ENCODE results near the gene RASGRP4. TPM values are rescaled to one million over a fixed set of nuclear protein-coding genes. Genes with fewer than 3 reads are reported as not detected.
A peak's percentile ranks its signal among the peaks of the same experiment; 100 is the strongest.

The RASGRP4 gene
- total RNA-seq, 5 donors from 2014 or later (not counting 1 experiment from before 2014, with no cell fraction given) = 0.09 to 0.70 (median 0.26) TPM

DNA sequence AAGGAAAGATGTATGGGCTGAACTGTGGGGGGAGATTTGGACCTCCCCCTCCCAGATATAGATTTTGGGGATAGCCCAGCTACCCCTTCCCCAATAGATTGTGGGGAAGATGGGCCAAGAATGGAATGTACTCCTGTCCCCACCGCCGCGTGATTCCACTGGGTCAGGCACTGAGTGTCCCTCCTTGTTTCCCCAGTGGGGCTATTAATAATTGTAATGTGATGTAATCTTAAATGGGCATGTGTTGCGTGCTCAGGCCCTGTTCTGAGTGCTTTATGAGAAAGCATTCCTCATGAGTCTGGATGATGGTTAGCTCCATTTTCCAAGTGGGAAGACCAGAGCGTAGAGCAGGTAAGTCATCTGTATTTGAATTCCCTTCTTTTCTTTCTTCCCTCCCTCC, 50.3 kb downstream of the RASGRP4 start:
- DNase-seq (no peak), ATAC-seq (replicated peaks in 1 of 4) (no peak)
- H3K4me3 Mint-ChIP-seq = peak overlapping the region; percentile 98 to 100 (median 99)
- Histone ChIP-seq H3K36me3 (ENCODE audit: control insufficient read depth in 2 of 2, extremely low read depth in 1 of 2, insufficient read depth in 1 of 2, low read length in 1 of 2) (peaks cover 11 to 29% of the 10 kb centered on the region in 2 donors), H3K4me1 (ENCODE audit: control insufficient read depth in 1 of 2, extremely low read depth in 1 of 2, insufficient read depth in 2 of 2, low read length in 2 of 2) (peaks cover 15 to 37% of the 10 kb centered on the region in 2 experiments), H3K27me3 (replicated peaks in 1 of 2; ENCODE audit: control insufficient read depth in 2 of 2, extremely low read depth in 1 of 2, insufficient read depth in 2 of 2, low read length in 1 of 2) (peaks cover 0 to 9% of the 10 kb centered on the region in 2 experiments), H3K9me3 (no peaks in the 10 kb centered on the region), H3K27ac (ENCODE audit: low read length) (no peak overlapping the region), H3K4me3 (ENCODE audit: control insufficient read depth in 1 of 2, extremely low read depth in 1 of 2, low read length in 1 of 2) (peak overlapping the region; percentile 74 to 92)
- WGBS (ENCODE audit: insufficient coverage) = no CpG with 5 or more reads among the region's 5 CpGs
- POLR2A ChIA-PET = interaction anchor here in 1 of 2 donors (0.6 to 1.6 kb wide), 2 partner anchors 12 to 602 kb away, joined by 4 to 7 read pairs; partner anchors contain the start of gene GGN
- peaks cover 33% of the 10 kb centered on the region for H3K36me3 Mint-ChIP-seq
- H3K27ac Mint-ChIP-seq = peak overlapping the region in 1 of 2 donors; percentile 97
- peaks cover 0 to 6% of the 10 kb centered on the region in 2 donors for H3K27me3 Mint-ChIP-seq
- no peaks in the 10 kb centered on the region for H3K9me3 Mint-ChIP-seq
- CTCF ChIA-PET = interaction anchor here in 1 of 2 donors (0.7 to 4.9 kb wide), 3 partner anchors 12 to 243 kb away, joined by 3 to 54 read pairs (median 3); partner anchors contain the start of genes EIF3K, FAM98C and GGN
- peaks cover 30 to 35% (median 32%) of the 10 kb centered on the region in 3 donors for H3K4me1 Mint-ChIP-seq

DNA sequence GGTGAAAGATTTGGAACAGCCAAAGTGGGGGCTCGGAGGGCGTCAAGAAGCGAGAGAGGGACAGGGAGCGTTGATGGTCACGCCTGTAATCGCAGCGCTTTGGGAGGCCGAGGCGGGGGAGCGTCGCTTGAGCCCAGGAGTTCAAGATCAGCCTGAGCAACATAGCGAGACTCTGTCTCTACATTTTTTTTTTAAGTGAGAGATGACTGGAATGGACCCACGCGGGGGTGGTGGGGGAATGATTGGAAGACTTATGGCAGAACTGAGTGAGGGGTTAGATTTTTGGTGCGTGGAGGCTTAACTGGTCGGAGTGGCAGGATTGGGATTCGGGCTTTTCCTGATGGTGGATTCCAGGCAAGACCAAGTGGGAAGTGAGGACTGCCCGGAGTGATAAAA, 50.9 kb downstream of the RASGRP4 start:
- Histone ChIP-seq H3K4me3 (ENCODE audit: control insufficient read depth in 1 of 2, extremely low read depth in 1 of 2, low read length in 1 of 2) (peak overlapping the region; percentile 74 to 92), H3K27me3 (replicated peaks in 1 of 2; ENCODE audit: control insufficient read depth in 2 of 2, extremely low read depth in 1 of 2, insufficient read depth in 2 of 2, low read length in 1 of 2) (peaks cover 0 to 10% of the 10 kb centered on the region in 2 experiments), H3K27ac (ENCODE audit: low read length) (peak overlapping the region; percentile 75), H3K4me1 (ENCODE audit: control insufficient read depth in 1 of 2, extremely low read depth in 1 of 2, insufficient read depth in 2 of 2, low read length in 2 of 2) (peaks cover 15 to 37% of the 10 kb centered on the region in 2 experiments), H3K36me3 (ENCODE audit: control insufficient read depth in 2 of 2, extremely low read depth in 1 of 2, insufficient read depth in 1 of 2, low read length in 1 of 2) (peaks cover 11 to 22% of the 10 kb centered on the region in 2 donors), H3K9me3 (no peaks in the 10 kb centered on the region)
- Mint-ChIP-seq H3K27me3 (peaks cover 0 to 10% of the 10 kb centered on the region in 2 donors), H3K36me3 (peaks cover 29% of the 10 kb centered on the region), H3K4me1 (peaks cover 30 to 35% (median 32%) of the 10 kb centered on the region in 3 donors), H3K27ac (peak overlapping the region; percentile 97 to 98), H3K4me3 (peak overlapping the region; percentile 98 to 100 (median 99)), H3K9me3 (no peaks in the 10 kb centered on the region)
- ATAC-seq (replicated peaks in 1 of 4) = no peak
- 4% methylated on average over 18 of the region's 18 CpGs for WGBS (ENCODE audit: insufficient coverage)
- no peak for DNase-seq
- ChIA-PET CTCF (interaction anchor here (0.6 to 4.9 kb wide), 5 partner anchors 13 to 555 kb away, joined by 5 to 54 read pairs (median 15); partner anchors contain the start of genes CATSPERG (in 1 of the 2), FAM98C (in 1 of the 2), GGN (in 1 of the 2) and MRPS12 (in 1 of the 2)), POLR2A (interaction anchor here in 1 of 2 donors (0.6 to 1.6 kb wide), 2 partner anchors 13 to 295 kb away, joined by 3 to 7 read pairs; partner anchors contain the start of gene GGN)

GRCh38 chr19:38374332-38375097, 51.5 kb downstream of the RASGRP4 start, which contains the start of gene PSMD8:
TSS of gene PSMD8 (plus strand) at chr19:38374571. CDS start at chr19:38374602, 31 bp downstream.
- peak within 1 kb of the TSS; percentile 74 to 92 for H3K4me3 ChIP-seq (ENCODE audit: control insufficient read depth in 1 of 2, extremely low read depth in 1 of 2, low read length in 1 of 2)
- peaks cover 0 to 13% of the 10 kb centered on the region in 2 experiments for H3K27me3 ChIP-seq (replicated peaks in 1 of 2; ENCODE audit: control insufficient read depth in 2 of 2, extremely low read depth in 1 of 2, insufficient read depth in 2 of 2, low read length in 1 of 2)
- H3K36me3 ChIP-seq (ENCODE audit: control insufficient read depth in 2 of 2, extremely low read depth in 1 of 2, insufficient read depth in 1 of 2, low read length in 1 of 2) = peaks cover 11 to 16% of the 10 kb centered on the region in 2 donors
- peak; percentile 95 to 97 (median 97) for ATAC-seq (replicated peaks in 1 of 4)
- Mint-ChIP-seq H3K27ac (peak within 1 kb of the TSS; percentile 97 to 98), H3K4me1 (peaks cover 30 to 34% (median 31%) of the 10 kb centered on the region in 3 donors), H3K9me3 (no peaks in the 10 kb centered on the region), H3K27me3 (peaks cover 0 to 12% of the 10 kb centered on the region in 2 donors), H3K36me3 (peaks cover 25% of the 10 kb centered on the region), H3K4me3 (peak within 1 kb of the TSS; percentile 98 to 100 (median 99))
- H3K9me3 ChIP-seq = no peaks in the 10 kb centered on the region
- peaks cover 15 to 37% of the 10 kb centered on the region in 2 experiments for H3K4me1 ChIP-seq (ENCODE audit: control insufficient read depth in 1 of 2, extremely low read depth in 1 of 2, insufficient read depth in 2 of 2, low read length in 2 of 2)
- WGBS (ENCODE audit: insufficient coverage) = 0% methylated on average over 65 of the region's 65 CpGs
- peak within 1 kb of the TSS; percentile 79 for H3K27ac ChIP-seq (ENCODE audit: low read length)
- DNase-seq = peak; percentile 94 to 100 (median 99)
- ChIA-PET POLR2A (interaction anchor here (0.6 to 1.0 kb wide), 5 partner anchors 13 to 1537 kb away, joined by 3 to 9 read pairs (median 5); partner anchors contain the start of genes CATSPERG (in 1 of the 2), GGN (in 1 of the 2) and ZNF790 (in 1 of the 2)), CTCF (interaction anchor here (0.5 to 4.9 kb wide), 15 partner anchors 13 to 556 kb away, joined by 3 to 54 read pairs (median 5); partner anchors contain the start of genes CATSPERG (in 1 of the 2), FAM98C (in 1 of the 2), GGN (in 1 of the 2) and MRPS12 (in 1 of the 2))

GRCh38 chr19:38373907-38374331, 52.1 kb downstream of the RASGRP4 start:
- H3K9me3 ChIP-seq = no peaks in the 10 kb centered on the region
- H3K27ac ChIP-seq (ENCODE audit: low read length) = peak overlapping the region; percentile 79
- ATAC-seq (replicated peaks in 1 of 4) (no peak), DNase-seq (no peak)
- peaks cover 5 to 10% of the 10 kb centered on the region in 2 donors for H3K36me3 ChIP-seq (ENCODE audit: control insufficient read depth in 2 of 2, extremely low read depth in 1 of 2, insufficient read depth in 1 of 2, low read length in 1 of 2)
- Mint-ChIP-seq H3K4me3 (peak overlapping the region; percentile 98 to 100 (median 99)), H3K27me3 (peaks cover 0 to 14% of the 10 kb centered on the region in 2 donors), H3K9me3 (no peaks in the 10 kb centered on the region), H3K4me1 (peaks cover 28 to 30% (median 28%) of the 10 kb centered on the region in 3 donors), H3K36me3 (peaks cover 19% of the 10 kb centered on the region), H3K27ac (peak overlapping the region; percentile 97 to 98)
- peaks cover 0 to 7% of the 10 kb centered on the region in 2 experiments for H3K27me3 ChIP-seq (replicated peaks in 1 of 2; ENCODE audit: control insufficient read depth in 2 of 2, extremely low read depth in 1 of 2, insufficient read depth in 2 of 2, low read length in 1 of 2)
- ChIA-PET POLR2A (interaction anchor here (0.5 to 1.0 kb wide), 5 partner anchors 14 to 1536 kb away, joined by 3 to 9 read pairs (median 5); partner anchors contain the start of genes CATSPERG (in 1 of the 2), GGN (in 1 of the 2) and ZNF790 (in 1 of the 2)), CTCF (interaction anchor here (0.5 to 4.9 kb wide), 14 partner anchors 14 to 557 kb away, joined by 3 to 54 read pairs (median 5); partner anchors contain the start of genes CATSPERG (in 1 of the 2), FAM98C (in 1 of the 2), GGN (in 1 of the 2) and MRPS12 (in 1 of the 2))
- 94% methylated on average over 5 of the region's 6 CpGs for WGBS (ENCODE audit: insufficient coverage)
- peak overlapping the region; percentile 43 to 92 for H3K4me3 ChIP-seq (ENCODE audit: control insufficient read depth in 1 of 2, extremely low read depth in 1 of 2, low read length in 1 of 2)
- H3K4me1 ChIP-seq (ENCODE audit: control insufficient read depth in 1 of 2, extremely low read depth in 1 of 2, insufficient read depth in 2 of 2, low read length in 2 of 2) = peaks cover 15 to 31% of the 10 kb centered on the region in 2 experiments

- H3K4me3 ChIP-seq (ENCODE audit: control insufficient read depth in 1 of 2, extremely low read depth in 1 of 2, low read length in 1 of 2) = no peak overlapping the region
Measured at GRCh38 chr19:38371081-38371480, 54.9 kb downstream of the RASGRP4 start.

More at GRCh38 chr19:38371081-38371480, 54.9 kb downstream of the RASGRP4 start:
- peaks cover 19 to 22% (median 20%) of the 10 kb centered on the region in 3 donors for H3K4me1 Mint-ChIP-seq
- H3K36me3 Mint-ChIP-seq = peaks cover 12% of the 10 kb centered on the region
- H3K9me3 Mint-ChIP-seq = no peaks in the 10 kb centered on the region
- H3K4me3 Mint-ChIP-seq = no peak overlapping the region
- peaks cover 12 to 17% of the 10 kb centered on the region in 2 donors for H3K27me3 Mint-ChIP-seq
- ATAC-seq (replicated peaks in 1 of 4) (no peak), DNase-seq (no peak)
- POLR2A ChIA-PET = no interaction called here
- peaks cover 0 to under 1% of the 10 kb centered on the region in 2 donors for H3K36me3 ChIP-seq (ENCODE audit: control insufficient read depth in 2 of 2, extremely low read depth in 1 of 2, insufficient read depth in 1 of 2, low read length in 1 of 2)
- no peak overlapping the region for H3K27ac ChIP-seq (ENCODE audit: low read length)
- H3K27me3 ChIP-seq (replicated peaks in 1 of 2; ENCODE audit: control insufficient read depth in 2 of 2, extremely low read depth in 1 of 2, insufficient read depth in 2 of 2, low read length in 1 of 2) = peaks cover 0 to 29% of the 10 kb centered on the region in 2 experiments
- 94% methylated on average over 4 of the region's 6 CpGs for WGBS (ENCODE audit: insufficient coverage)
- H3K9me3 ChIP-seq = no peaks in the 10 kb centered on the region
- no peak overlapping the region for H3K27ac Mint-ChIP-seq
- H3K4me1 ChIP-seq (ENCODE audit: control insufficient read depth in 1 of 2, extremely low read depth in 1 of 2, insufficient read depth in 2 of 2, low read length in 2 of 2) = peaks cover 13 to 19% of the 10 kb centered on the region in 2 experiments
- CTCF ChIA-PET = no interaction called here

Measured in T-cell (primary cell).